GM13976 (cell line): ENCODE data around the gene HPD.

ENCODE experiments used
- DNase-seq: peaks from one replicate; pipeline ENCODE4 v3.0.0; 2012; ENCODE audit warnings: low spot score
- CTCF ChIP-seq: IDR thresholded peaks from 2 replicates; pipeline ENCODE4 v1.5.1; 2012; ENCODE audit warnings: borderline replicate concordance, mild to moderate bottlenecking; ENCODE audit not compliant: insufficient read depth; ENCODE audit errors: extremely low read depth, missing control alignments, control extremely low read depth
- in situ Hi-C: fragments of 300-500 bp; cut with MboI; formaldehyde crosslinking; loops from one replicate; pipeline ENCODE4 v1.12.0; 2022; ENCODE audit warnings: low sequenced_read_pairs, mixed read lengths, inconsistent platforms; ENCODE audit not compliant: unreplicated experiment

HPD gene

GRCh38 chr12:121815263-121815662 lies 43.4 kb downstream of the HPD start:
- no peak for TF ChIP-seq CTCF
- in situ Hi-C loops: no loop called here
- no peak for DNase-seq

DNA sequence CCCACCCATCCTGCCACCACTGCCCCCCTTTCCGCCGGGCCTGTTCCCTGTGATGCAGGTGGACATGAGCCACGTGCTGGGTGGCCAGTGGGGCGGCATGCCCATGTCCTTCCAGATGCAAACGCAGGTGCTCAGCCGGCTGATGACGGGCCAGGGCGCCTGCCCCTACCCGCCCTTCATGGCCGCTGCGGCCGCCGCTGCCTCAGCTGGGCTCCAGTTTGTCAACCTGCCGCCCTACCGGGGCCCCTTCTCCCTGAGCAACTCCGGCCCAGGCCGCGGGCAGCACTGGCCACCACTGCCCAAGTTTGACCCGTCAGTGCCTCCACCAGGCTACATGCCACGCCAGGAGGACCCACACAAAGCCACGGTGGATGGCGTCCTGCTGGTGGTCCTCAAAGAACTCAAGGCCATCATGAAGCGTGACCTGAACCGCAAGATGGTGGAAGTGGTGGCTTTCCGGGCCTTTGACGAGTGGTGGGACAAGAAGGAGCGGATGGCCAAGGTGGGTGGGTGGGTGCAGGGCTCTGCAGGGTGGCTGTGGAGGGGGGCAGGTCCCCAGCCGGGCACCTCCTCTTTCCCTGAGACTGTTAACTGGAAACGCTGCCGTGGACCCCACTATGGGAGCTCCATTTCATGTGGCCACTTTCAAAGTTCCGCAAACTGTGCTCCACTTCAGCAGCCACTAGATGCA lies 44.1 kb downstream of the HPD start:
- TF ChIP-seq CTCF: no peak
- in situ Hi-C loops: no loop called here

GRCh38 chr12:121813951-121814350 lies 44.7 kb downstream of the HPD start:
- TF ChIP-seq CTCF: no peak
- DNase-seq: no peak
- in situ Hi-C loops: no loop called here

More for the DNA sequence above, 44.1 kb downstream of the HPD start:
- no peak for DNase-seq

DNA sequence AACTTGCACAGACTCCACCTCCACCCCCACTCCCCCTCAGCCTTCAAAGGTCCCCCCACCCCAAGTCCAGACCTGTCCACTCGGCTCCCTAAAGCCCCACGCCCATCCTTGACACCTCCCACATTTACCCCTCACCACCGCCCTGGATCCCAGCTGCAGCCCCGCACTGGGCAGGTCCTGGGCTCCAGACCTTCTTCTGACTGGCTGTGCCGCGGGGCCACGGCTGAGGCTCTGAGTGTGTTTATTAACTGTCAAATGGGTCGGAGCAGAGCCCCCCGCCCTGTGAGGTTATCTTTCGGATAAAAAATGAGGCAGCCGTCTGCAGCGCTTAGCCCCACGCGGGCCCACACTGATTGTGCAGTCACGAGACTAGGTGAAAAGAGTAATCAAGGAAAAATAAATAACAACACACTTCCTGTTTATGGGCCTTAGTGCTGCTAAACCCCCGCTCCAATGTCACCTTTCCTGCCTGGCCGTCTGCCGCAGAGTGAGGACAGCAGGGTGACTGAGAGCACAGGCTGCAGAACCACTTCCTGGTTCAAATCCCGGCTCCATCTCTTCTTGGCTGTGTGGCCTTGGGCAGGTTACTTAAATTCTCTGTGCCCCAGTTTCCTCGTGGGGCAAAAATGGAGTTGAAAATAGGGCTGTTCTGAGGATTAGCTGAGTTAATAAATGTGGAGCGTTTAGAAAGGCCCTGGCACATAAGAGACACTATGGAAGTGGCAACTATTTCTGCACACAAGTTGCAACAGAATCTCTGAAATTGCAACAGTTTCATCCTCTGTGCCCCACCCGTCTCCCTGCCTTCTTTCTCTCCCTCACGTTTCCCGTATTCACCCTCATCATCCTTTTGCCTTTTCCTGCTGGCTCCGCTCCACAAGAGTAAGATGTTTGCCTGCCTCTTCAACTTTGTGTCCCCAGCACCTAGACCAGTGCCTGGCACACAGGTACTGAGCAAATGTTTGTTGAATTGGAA lies 45.5 kb downstream of the HPD start:
- DNase-seq: no peak
- in situ Hi-C loops: no loop called here
- TF ChIP-seq CTCF: no peak

DNA sequence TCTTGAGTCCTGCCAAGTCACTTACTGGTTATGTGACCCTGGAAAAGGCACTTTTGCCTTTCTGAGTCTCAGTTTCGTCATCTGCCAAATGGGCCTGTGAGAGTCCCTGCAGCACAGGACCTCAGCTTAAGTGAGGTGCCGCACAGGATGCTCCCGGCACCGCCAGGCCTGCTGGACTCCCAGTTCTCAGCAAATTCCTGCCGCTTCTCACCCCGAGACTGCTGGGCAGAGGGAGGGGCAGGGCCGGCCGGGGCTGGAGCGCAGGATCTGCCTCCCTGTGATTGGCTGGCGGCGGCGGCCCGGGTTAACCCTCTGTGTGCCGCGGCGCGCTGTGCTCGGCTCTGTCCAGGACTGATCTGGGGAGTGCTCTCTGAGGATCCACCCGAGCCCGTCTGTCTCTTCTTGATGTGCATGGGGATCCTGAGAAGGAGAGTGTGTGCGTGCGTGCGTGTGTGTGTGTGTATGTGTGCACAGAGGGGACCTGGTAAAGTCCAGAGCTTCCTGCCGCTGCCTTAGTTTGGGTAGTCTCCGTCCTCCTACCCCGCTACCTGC lies 46.3 kb downstream of the HPD start:
- peak; percentile 72 for DNase-seq

More for the DNA sequence above, 46.3 kb downstream of the HPD start:
- in situ Hi-C loops: no loop called here
- TF ChIP-seq CTCF: no peak
